ENCODE measurements around the gene XKR3. TPM values are rescaled to one million over a fixed set of nuclear protein-coding genes. Genes with fewer than 3 reads are reported as not detected.
"Not testable (repeated sequence)": the region's sequence is repeated elsewhere in the genome, so short reads cannot be mapped to it uniquely, and the experiment has no call there.

The XKR3 gene
- total RNA-seq, 2 experiments from 2014 or later: not detected

DNA sequence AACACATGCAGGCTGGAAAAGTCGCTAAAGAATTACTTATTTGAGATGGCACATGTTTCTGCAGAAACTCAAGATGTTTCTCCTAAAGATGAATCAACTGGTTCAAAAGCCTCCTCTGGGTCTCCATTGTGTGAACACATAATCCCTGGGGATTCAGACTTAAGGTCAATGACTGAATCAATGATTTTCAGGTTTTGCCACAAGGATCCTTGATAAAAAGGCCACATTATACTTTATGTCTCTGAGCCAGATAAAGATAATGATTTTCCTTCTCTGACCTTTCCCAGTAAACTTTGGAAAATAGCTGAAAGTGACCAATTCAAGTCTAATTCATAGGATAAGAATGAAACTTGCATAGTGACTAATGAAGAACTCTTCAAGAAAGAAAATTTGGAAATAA is 2.3 kb upstream of the XKR3 start:
- no peaks in the 10 kb centered on the region for H3K36me3 Mint-ChIP-seq
- DNase-seq: no peak
- peaks cover 1% of the 10 kb centered on the region for H3K9me3 Mint-ChIP-seq
- no peak overlapping the region for H3K4me3 Mint-ChIP-seq
- no peaks in the 10 kb centered on the region for H3K27me3 Mint-ChIP-seq
- no peak overlapping the region for H3K27ac Mint-ChIP-seq
- H3K4me1 Mint-ChIP-seq: peaks cover 20% of the 10 kb centered on the region

DNA sequence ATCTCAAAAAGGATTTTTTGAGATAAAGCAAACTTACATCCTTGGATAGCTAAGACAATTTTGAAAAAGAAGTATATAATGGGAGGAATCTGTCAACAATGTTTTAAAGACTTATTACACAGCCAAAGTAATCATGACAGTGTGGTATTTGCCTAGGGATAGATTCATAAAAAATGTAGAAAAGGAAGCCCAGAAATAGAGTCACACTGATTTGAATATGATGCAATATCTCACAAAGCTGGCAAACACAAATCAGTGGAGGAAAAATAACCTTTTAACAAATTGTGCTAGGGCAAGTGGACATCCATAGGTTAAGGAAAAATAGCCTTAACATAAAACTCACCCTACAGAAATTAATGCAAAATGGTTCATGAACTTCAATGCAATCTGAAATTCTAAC is 6.0 kb downstream of the XKR3 start:
- peaks cover 5% of the 10 kb centered on the region for H3K4me1 Mint-ChIP-seq
- H3K4me3 Mint-ChIP-seq: no peak overlapping the region
- no peaks in the 10 kb centered on the region for H3K36me3 Mint-ChIP-seq
- no peaks in the 10 kb centered on the region for H3K27me3 Mint-ChIP-seq
- no peak for DNase-seq
- H3K27ac Mint-ChIP-seq: no peak overlapping the region
- H3K9me3 Mint-ChIP-seq: peaks cover 2% of the 10 kb centered on the region

DNA sequence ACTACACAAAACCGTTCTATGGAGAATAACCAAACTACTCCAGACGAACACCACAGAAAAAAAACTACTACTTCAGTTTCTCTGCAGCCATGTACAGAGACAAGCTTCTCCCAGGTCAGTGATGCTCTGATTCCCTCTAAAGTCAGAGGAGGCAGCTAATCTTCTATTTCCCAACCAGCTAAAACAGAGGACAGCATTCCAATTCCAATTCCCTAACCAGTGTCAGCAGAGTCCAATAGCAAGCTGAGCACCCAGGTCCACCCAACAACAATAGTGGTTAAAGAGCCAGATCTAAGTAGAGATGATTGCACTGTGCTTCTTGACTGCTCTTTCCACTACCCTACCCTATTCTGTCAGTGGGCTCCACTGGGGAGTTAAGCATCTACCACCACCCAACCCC is 6.7 kb downstream of the XKR3 start:
- Mint-ChIP-seq H3K27me3 (no peaks in the 10 kb centered on the region), H3K27ac (no peak overlapping the region), H3K4me3 (no peak overlapping the region), H3K36me3 (no peaks in the 10 kb centered on the region), H3K9me3 (peaks cover 1% of the 10 kb centered on the region), H3K4me1 (no peaks in the 10 kb centered on the region)
- DNase-seq: no peak

DNA sequence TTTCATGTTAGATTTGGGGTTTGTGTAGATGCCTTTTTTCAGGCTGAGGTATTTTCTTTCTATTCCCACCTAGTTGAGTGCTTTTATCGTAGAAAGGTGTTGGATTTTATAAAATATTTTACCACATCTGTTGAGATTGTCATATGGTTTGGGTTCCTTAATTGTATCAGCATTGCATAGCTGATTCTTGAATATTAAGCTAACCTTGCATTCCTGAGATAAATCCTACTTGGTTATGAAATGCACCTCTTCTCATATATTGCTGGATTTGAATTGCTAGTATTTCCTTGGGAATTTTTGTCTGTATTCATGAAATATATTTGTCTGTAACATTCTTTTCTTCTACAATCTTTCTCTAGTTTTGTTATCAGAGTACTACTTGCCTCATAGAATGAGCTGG is 10.1 kb downstream of the XKR3 start:
- H3K36me3 Mint-ChIP-seq: no peaks in the 10 kb centered on the region
- peaks cover 6% of the 10 kb centered on the region for H3K4me1 Mint-ChIP-seq
- peaks cover 1% of the 10 kb centered on the region for H3K9me3 Mint-ChIP-seq
- no peak for DNase-seq
- no peaks in the 10 kb centered on the region for H3K27me3 Mint-ChIP-seq
- no peak overlapping the region for H3K4me3 Mint-ChIP-seq
- H3K27ac Mint-ChIP-seq: no peak overlapping the region

DNA sequence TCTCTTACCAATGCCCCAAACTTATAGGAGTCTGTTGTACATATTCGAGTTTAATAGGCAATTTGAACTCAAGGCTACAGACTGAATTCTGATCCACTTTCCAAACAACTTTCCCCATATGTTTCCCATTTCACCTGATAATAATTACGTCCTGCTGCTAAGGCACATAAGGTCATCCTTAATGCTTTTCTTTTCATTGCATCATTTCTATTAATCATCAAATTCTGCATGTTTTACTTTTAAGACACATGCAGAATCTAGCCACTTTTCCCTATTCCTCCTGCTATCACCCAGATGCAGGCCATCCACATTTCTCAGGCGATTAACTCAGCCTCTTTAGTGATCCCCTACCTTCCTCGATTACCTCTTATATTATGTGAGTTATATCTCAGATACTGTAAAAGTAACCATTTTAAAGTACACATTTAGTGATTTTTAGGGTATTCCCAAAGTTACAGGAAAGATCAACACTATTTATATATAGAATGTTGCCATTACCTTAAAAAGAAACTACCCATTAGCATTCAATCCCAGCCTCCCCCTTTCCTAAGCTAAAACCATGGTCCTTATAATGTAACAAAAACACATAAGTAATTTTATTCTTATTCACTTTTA is 14.9 kb downstream of the XKR3 start:
- Mint-ChIP-seq H3K27me3 (no peaks in the 10 kb centered on the region), H3K4me3 (no peak overlapping the region), H3K27ac (no peak overlapping the region), H3K4me1 (peaks cover 9% of the 10 kb centered on the region), H3K36me3 (no peaks in the 10 kb centered on the region), H3K9me3 (no peaks in the 10 kb centered on the region)
- DNase-seq: no peak

DNA sequence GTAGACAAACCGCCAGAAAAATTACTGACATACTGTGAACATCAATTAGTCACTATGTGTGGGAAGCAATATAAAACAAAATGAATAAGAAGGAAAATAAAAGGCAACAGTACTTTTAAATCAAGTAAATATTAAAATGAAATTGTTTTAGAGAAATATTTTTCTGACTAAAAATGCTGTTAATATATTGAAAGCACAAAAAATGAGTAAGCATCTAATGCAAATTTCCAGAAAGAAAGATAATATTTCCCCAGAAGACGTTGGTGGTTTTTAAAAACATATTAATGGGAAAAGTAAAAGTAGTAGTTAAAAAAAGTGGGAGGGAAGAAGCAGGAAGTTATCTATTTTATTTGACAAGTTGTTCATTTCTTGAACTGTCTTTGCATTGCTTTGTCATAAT is 16.5 kb downstream of the XKR3 start:
- Mint-ChIP-seq H3K4me3 (no peak overlapping the region), H3K9me3 (no peaks in the 10 kb centered on the region), H3K27ac (no peak overlapping the region), H3K4me1 (peaks cover 9% of the 10 kb centered on the region), H3K36me3 (no peaks in the 10 kb centered on the region), H3K27me3 (no peaks in the 10 kb centered on the region)
- DNase-seq: no peak

DNA sequence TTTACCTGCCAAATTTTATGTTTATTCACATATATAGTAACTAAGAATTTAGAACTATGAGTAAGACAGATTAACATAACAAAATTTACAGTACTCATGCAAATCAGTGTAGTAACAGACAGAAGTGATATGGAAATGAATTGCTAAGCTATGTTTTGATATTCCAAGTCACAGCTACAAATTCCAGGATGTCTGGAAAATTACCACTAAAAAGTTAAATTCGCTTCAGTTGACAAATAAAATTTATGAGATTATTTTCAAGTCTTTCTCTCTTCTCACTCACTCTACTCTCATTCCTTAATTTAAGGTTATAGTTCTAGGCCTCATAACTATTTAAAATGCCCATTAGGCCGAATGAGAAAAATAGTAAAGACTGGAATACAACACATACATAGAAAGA is 18.1 kb downstream of the XKR3 start:
- no peak overlapping the region for H3K27ac Mint-ChIP-seq
- no peaks in the 10 kb centered on the region for H3K36me3 Mint-ChIP-seq
- no peak for DNase-seq
- H3K27me3 Mint-ChIP-seq: no peaks in the 10 kb centered on the region
- no peak overlapping the region for H3K4me3 Mint-ChIP-seq
- H3K4me1 Mint-ChIP-seq: peaks cover 9% of the 10 kb centered on the region
- no peaks in the 10 kb centered on the region for H3K9me3 Mint-ChIP-seq

DNA sequence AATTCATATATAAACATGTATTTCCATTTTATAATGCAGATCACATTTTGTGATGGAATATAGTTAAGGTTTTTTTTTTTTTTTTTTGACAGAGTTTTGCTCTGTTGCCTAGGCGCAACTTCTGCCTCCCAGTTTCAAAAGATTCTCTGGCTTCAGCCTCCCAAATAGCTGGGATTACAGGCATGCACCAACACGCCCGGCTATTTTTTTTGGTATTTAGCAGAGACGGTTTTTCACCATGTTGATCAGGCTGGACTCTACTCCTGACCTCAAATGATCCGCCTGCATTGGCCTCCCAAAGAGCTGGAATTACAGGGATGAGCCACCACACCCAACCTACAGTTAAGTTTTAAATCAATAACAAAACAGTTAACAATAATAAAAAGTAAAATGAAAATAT is 18.8 kb downstream of the XKR3 start:
- Mint-ChIP-seq H3K27me3 (no peaks in the 10 kb centered on the region), H3K27ac (no peak overlapping the region), H3K9me3 (no peaks in the 10 kb centered on the region), H3K4me3 (no peak overlapping the region), H3K36me3 (no peaks in the 10 kb centered on the region), H3K4me1 (peaks cover 9% of the 10 kb centered on the region)
- DNase-seq: no peak

DNA sequence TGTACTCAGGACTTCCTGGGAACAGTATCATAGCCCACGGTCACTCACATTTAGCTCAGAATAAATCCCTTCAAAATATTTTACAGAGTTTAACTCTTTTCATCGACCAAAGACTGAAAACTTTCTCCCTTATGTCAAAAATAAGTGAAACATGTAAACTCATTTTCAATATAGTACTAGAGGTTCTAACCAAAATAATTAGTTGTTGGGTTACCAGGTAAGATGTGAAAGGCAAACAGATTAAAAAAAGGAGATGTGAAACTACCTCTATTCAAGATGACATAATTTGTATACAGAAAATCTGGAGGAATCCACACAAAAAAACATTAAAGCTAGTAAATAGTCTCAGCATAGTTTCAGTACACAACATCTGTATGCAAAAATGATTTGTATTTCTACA is 20.3 kb downstream of the XKR3 start:
- Mint-ChIP-seq H3K4me1 (peaks cover 3% of the 10 kb centered on the region), H3K27ac (no peak overlapping the region), H3K4me3 (no peak overlapping the region), H3K9me3 (no peaks in the 10 kb centered on the region), H3K27me3 (no peaks in the 10 kb centered on the region), H3K36me3 (no peaks in the 10 kb centered on the region)
- DNase-seq: no peak

DNA sequence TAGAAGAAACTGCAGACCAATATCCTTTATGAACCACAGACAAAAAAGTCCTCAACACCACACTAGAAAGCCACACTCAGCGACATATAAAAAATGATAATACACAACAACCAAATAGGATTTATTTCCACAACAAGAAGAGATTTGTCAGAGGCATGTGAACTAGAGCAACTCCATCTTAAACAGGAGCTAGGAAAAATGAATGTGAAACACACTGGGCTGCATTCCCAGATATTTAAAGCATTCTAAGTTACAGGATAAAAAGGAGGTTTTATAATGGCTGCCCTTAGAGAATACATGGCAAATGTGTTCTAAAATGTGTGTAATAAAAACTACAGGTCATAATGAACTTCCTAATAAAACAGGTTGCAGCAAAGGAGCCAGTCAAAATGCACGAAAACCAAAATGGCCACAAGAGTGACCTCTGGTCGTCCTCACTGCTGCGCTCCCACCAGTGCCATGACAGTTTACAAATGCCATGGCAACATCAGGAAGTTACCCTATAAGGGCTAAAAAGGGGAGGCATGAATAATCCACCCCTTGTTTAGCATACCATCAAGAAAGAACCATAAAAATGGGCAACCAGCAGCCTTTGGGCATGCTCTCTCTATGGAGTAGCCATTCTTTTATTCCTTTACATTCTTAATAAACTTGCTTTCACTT is 21.8 kb downstream of the XKR3 start:
- no peaks in the 10 kb centered on the region for H3K27me3 Mint-ChIP-seq
- no peak for DNase-seq
- H3K4me3 Mint-ChIP-seq: no peak overlapping the region
- no peaks in the 10 kb centered on the region for H3K4me1 Mint-ChIP-seq
- H3K36me3 Mint-ChIP-seq: no peaks in the 10 kb centered on the region
- H3K9me3 Mint-ChIP-seq: no peaks in the 10 kb centered on the region
- no peak overlapping the region for H3K27ac Mint-ChIP-seq

DNA sequence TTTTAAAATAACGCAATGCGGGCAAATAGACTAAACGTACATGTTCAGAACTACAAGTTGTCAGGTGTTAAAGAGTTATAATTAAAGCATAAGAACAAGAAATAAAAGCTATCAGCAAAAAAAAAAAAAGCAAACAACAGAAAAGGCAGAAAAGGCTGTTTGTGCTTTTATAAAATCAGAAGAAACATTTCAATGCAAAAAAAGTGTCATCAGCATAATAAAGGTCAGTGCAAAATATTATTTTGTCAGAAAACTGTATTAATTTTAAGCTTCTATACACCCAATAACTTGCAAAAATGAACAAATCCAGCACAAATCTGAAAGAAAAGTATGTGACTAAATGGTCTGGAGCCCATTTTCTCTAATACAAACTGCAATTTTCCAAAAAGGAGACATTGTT is 23.6 kb downstream of the XKR3 start:
- no peaks in the 10 kb centered on the region for H3K36me3 Mint-ChIP-seq
- no peak for DNase-seq
- no peak overlapping the region for H3K27ac Mint-ChIP-seq
- no peaks in the 10 kb centered on the region for H3K9me3 Mint-ChIP-seq
- no peaks in the 10 kb centered on the region for H3K27me3 Mint-ChIP-seq
- H3K4me1 Mint-ChIP-seq: no peaks in the 10 kb centered on the region
- H3K4me3 Mint-ChIP-seq: no peak overlapping the region

DNA sequence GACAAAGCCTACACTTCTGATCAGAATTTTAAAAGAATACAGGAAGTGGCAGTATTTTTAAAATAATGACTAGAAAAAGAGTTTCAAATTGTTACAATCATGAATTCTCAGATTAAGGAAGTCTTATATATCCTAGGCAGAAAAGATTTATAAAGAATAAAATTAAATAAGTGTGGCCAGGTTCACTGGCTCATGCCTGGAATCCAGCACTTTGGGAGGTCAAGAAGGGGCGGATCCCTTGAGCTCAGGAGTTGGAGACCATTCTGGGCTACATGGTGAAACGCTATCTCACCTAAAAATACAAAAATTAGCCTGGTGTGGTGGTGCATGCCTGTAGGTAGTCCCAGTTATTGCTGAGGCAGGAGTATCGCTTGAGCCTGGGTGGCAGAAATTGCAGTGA is 24.1 kb downstream of the XKR3 start:
- Mint-ChIP-seq H3K36me3 (no peaks in the 10 kb centered on the region), H3K4me3 (no peak overlapping the region), H3K4me1 (no peaks in the 10 kb centered on the region), H3K27me3 (no peaks in the 10 kb centered on the region), H3K27ac (no peak overlapping the region), H3K9me3 (no peaks in the 10 kb centered on the region)
- DNase-seq: no peak

DNA sequence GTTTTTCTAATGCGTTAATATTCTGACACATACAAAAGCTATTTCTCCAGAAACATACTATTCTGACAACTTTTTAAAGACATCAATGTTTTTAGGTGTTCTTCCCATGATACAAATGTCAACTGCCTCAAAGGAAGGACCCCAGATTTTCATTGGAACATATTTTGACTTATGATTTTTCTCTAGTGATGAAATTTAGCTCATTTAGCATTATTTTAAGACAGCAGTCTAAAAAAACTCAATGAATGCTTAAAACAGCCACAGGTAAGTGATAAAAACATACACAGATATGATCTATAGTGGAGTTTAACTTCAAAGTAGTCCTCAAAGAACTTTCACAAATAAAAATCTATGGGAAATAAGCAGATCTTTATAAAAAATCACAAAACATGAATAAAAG is 24.9 kb downstream of the XKR3 start:
- Mint-ChIP-seq H3K9me3 (no peaks in the 10 kb centered on the region), H3K36me3 (no peaks in the 10 kb centered on the region), H3K27ac (peak overlapping the region; percentile 14), H3K4me1 (no peaks in the 10 kb centered on the region), H3K4me3 (no peak overlapping the region), H3K27me3 (no peaks in the 10 kb centered on the region)
- no peak for DNase-seq

DNA sequence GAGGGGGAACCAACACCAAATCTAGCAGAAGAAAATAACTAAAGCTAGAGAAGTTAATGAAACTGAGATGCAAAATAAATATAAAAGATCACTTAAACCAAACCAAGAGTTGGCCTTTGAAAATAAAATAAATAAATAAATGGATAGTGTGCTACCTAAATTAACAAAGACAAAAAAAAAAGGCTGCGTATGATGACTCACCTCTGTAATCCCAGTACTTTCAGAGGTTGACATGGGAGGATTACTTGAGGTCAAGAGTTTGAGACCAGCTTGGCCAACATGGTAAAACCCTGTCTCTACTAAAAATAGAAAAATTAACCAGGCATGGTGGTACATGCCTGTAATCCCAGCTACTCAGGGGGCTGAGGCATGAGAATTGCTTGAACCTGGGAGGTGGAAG is 29.7 kb downstream of the XKR3 start:
- H3K4me3 Mint-ChIP-seq, DNase-seq, H3K9me3 Mint-ChIP-seq, H3K4me1 Mint-ChIP-seq, H3K27ac Mint-ChIP-seq, H3K27me3 Mint-ChIP-seq, H3K36me3 Mint-ChIP-seq: not testable (repeated sequence)

DNA sequence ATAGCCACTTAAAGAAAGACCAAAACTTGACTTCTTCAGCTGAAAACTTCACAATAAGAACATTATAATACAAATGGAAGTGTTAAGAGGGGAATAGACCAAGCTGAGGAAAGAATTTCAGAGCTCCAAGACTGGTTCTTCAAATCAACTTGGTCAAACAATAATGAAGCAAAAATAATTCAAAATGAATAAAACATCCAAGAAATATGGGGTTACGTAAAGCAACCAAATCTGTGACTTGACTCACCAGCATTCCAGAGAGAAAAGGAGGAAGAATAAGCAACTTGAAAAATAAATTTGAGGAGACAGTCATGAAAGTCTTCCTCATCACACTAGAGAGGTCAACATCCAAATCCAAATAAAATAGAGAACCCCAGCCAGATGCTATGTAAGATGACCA is 31.4 kb downstream of the XKR3 start:
- Mint-ChIP-seq H3K27me3 (no peaks in the 10 kb centered on the region), H3K4me3 (no peak overlapping the region), H3K27ac (no peak overlapping the region), H3K4me1 (peaks cover 3% of the 10 kb centered on the region), H3K9me3 (no peaks in the 10 kb centered on the region), H3K36me3 (no peaks in the 10 kb centered on the region)
- DNase-seq: no peak

DNA sequence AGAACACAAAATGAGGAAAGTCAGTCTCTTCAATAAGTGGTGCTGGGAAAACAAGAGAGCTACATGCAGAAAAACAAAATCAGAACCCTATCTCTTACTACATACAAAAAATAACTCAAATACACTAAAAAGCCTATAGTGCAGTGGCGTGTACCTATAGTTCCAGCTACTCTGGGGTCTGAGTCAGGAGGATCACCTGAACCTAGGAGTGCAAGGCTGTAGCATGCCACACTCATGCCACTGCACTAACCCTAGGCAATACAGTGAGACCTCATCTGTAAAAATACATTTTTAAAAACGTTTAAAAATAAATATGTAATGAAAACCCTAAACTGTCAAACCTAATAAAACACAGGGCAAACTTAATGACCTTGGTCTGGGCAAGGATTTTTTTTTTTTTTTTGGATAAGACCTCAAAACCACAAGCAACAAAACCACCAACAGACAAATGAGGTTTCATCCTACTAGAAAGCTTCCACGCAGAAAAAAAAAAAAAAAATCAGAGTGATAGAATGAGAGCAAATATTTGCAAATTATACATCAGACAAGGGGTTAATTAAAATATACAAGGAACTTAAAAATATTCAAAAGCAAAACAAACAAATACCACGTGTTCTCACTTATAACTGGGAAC is 35.2 kb downstream of the XKR3 start:
- H3K27me3 Mint-ChIP-seq: peaks cover under 1% of the 10 kb centered on the region
- no peak overlapping the region for H3K4me3 Mint-ChIP-seq
- no peak overlapping the region for H3K27ac Mint-ChIP-seq
- H3K4me1 Mint-ChIP-seq: peaks cover 3% of the 10 kb centered on the region
- no peaks in the 10 kb centered on the region for H3K36me3 Mint-ChIP-seq
- no peaks in the 10 kb centered on the region for H3K9me3 Mint-ChIP-seq
- DNase-seq: no peak
